GM18951 (cell line): ENCODE data around the gene ATG2A.

Experiments
- POLR2A ChIP-seq: IDR thresholded peaks from 4 replicates; pipeline ENCODE4 v1.6.1; 2011; ENCODE audit warnings: mild to moderate bottlenecking; ENCODE audit not compliant: insufficient read length, insufficient read depth; ENCODE audit errors: extremely low read depth
- in situ Hi-C: fragments of 300-500 bp; cut with MboI; formaldehyde crosslinking; loops from one replicate; pipeline ENCODE4 v1.12.0; 2022; ENCODE audit warnings: low sequenced_read_pairs, mixed read lengths, inconsistent platforms; ENCODE audit not compliant: unreplicated experiment

The ATG2A gene

GRCh38 chr11:64880240-64881001 lies 36.6 kb downstream of the ATG2A start:
- in situ Hi-C loops: no loop called here
- no peak for TF ChIP-seq POLR2A

- in situ Hi-C loops: no loop called here
Observed at GRCh38 chr11:64879244-64879900, 37.6 kb downstream of the ATG2A start.

GRCh38 chr11:64878494-64879243 lies 38.3 kb downstream of the ATG2A start, which contains the start of gene EHD1:
TSS of gene EHD1 (minus strand) at chr11:64878621. CDS start at chr11:64878464, 157 bp downstream.
- in situ Hi-C loops: no loop called here
- peak; percentile 99 for TF ChIP-seq POLR2A

More at GRCh38 chr11:64879244-64879900, 37.6 kb downstream of the ATG2A start:
- TF ChIP-seq POLR2A: no peak

GRCh38 chr11:64878223-64878493 lies 38.9 kb downstream of the ATG2A start:
- TF ChIP-seq POLR2A: no peak
- in situ Hi-C loops: no loop called here

- in situ Hi-C loops: no loop called here
- TF ChIP-seq POLR2A: no peak
Observed at GRCh38 chr11:64877390-64878222, 39.4 kb downstream of the ATG2A start.

GRCh38 chr11:64876835-64877341 lies 40.1 kb downstream of the ATG2A start:
- in situ Hi-C loops: no loop called here
- TF ChIP-seq POLR2A: no peak

GRCh38 chr11:64876229-64876750 lies 40.7 kb downstream of the ATG2A start:
- in situ Hi-C loops: no loop called here
- TF ChIP-seq POLR2A: no peak

GRCh38 chr11:64875369-64876228 lies 41.4 kb downstream of the ATG2A start:
- TF ChIP-seq POLR2A: no peak

GRCh38 chr11:64874308-64875240 lies 42.4 kb downstream of the ATG2A start:
- TF ChIP-seq POLR2A: no peak
- in situ Hi-C loops: no loop called here

More at GRCh38 chr11:64875369-64876228, 41.4 kb downstream of the ATG2A start:
- in situ Hi-C loops: no loop called here

- in situ Hi-C loops: no loop called here
Observed at GRCh38 chr11:64872790-64873488, 44.1 kb downstream of the ATG2A start.

More at GRCh38 chr11:64872790-64873488, 44.1 kb downstream of the ATG2A start:
- TF ChIP-seq POLR2A: no peak
